NCI-H1105 (cell line): ENCODE results near the gene CSTF1.
"Not testable (repeated sequence)": the region's sequence is repeated elsewhere in the genome, so short reads cannot be mapped to it uniquely, and the experiment has no call there.

Source experiments
- DNase-seq: peaks from one replicate; lab custom pipeline; 2025; lab: John Stamatoyannopoulos, UW

CSTF1 gene

DNA sequence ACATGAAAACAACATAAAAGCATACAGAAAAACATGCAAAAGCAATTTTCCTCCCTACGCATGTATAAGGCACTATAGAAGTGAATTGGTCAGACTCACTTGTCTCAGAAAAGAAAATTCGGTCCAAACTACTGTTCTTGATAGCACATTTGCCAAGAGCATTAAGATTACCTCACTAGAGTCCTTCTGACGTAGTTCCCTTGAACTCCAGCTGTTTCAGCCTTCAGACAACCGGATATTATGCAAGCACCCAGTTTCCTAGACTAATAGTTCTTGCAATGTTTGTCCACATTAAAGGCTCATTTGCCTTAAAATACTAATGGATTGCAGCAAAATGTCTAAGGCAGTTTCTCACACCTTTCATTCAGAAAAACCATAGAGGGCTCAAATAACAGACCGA is 17.1 kb downstream of the CSTF1 start:
- no peak for DNase-seq

GRCh38 chr20:56409956-56410355 is 17.5 kb downstream of the CSTF1 start:
- DNase-seq, result no peak

- not testable (repeated sequence) for DNase-seq
Observed at GRCh38 chr20:56411287-56411686, 18.8 kb downstream of the CSTF1 start.

DNA sequence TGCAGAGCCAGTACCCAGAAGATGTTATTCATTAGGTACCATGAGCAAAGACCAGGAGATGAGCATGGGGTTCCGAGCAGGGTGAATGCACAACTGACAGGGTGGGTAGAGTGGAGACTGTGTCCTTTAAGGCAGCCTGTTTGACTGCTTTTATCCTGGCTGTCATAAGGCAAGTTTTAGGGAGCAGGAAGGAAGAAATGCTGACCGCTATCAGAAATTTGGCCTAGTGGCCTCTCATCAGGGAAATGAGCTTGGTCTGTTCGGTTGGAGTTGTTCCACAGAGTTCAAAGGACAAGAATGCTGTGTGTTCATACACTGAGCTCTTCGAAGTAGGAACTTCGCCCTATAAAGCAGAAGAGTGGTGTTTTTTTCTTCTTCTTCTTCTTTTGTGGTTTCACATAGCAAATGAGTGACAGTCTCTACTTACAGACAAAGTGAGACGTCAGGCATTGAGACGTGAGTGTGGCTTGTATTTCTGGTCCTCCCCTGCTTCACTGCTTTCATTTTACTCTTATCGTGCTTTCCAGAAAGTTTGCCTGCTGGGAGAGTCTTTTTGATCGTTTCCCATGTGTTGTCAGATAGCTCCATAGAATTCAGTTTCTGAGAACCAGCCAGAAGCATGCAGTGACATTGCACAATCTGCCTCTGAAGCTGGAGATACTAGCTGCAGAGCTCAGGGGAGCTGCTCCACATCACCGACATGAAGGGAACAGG is 19.5 kb downstream of the CSTF1 start, which contains the start of gene CASS4:
CASS4 (plus strand) TSS at position 502 of the 714 bp plus-strand sequence; CDS start at position 701, 199 bp downstream.
- DNase-seq, result no peak

GRCh38 chr20:56412473-56412790 is 20.0 kb downstream of the CSTF1 start:
- DNase-seq, result no peak

- DNase-seq, result no peak
Observed at GRCh38 chr20:56412949-56413348, 20.5 kb downstream of the CSTF1 start.

DNA sequence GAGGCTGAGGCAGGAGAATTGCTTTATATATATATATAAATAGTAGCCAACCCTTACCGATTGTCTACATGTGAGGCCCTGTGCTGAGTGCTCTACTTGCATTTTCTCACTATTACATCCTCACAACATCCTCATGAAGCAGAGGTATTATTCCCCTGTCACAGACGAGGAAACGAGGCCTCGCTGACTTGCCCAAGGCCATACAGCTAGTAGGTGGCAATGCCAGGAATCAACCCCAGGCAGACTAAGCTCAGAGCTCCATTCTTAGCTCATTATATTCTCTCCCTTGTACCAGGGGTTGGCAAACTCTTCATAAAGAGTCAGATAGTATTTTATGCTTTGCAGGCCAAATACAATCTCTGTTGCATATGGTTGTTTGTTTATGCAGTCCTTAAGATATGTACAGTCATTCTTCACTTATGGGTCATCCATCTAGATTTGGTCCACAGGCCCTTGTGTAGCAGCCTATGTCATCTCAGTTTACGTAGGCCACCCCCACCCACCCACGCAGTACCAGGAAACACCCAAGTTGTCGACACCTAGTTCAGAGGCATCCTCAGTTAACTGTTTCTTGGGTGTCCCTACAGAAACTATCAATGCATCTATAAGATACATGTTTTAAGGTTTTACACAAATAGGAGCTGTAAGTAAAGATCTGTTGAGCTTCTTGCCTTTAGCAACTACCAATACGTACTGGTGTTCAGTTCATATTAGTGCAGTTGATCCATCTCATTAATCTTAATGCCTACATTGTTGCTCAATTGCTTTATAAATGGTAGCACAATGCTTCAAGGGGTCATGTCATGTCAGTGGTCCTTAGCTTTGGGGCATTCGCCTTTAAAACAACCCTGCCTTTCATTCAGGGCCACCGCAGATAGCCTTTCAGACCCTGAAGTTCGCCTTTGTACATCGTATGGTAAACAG is 22.7 kb downstream of the CSTF1 start:
- no peak for DNase-seq

DNA sequence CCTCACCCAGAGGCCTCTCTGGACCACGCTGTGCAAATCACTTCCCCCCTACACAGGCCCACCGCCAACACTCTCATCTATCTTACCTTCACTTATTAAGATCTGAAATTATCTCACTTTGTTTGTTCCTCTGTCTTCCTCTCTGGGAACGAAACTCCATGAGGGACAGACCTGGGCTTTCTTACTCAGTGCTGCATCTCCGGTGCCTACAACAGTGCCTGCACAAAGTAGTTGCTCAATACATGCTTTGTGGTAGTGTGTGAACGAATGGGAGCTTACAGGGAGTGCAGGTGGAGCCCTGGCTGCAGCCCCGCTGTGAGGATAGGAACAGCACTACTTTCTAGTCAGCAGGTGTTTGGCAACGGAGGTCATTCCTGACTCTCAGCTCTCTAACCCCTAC is 25.0 kb downstream of the CSTF1 start:
- DNase-seq, result no peak

DNA sequence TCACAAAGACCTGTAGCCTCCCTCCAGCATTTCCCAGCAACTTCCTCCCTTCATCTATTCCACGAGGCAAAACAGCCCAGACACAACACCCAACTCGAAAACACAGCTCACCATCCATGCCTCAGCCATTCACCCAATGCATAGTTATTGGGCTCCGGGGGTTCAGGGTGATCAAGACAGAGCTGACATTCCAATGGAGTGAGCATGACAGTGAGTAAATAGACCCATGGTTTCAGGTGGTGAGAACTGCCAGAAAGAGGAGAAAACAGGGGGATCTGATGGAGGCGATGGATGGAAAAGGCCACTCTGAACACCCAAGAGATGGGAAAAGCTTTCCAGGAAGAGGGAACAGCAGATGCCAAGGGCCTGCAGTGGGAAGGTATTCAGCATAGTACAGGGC is 25.5 kb downstream of the CSTF1 start:
- no peak for DNase-seq

- no peak for DNase-seq
Observed at GRCh38 chr20:56418385-56418861, 26.0 kb downstream of the CSTF1 start.

- no peak for DNase-seq
Observed at GRCh38 chr20:56420028-56420427, 27.6 kb downstream of the CSTF1 start.

GRCh38 chr20:56420940-56421688 is 28.7 kb downstream of the CSTF1 start:
- DNase-seq, result no peak

DNA sequence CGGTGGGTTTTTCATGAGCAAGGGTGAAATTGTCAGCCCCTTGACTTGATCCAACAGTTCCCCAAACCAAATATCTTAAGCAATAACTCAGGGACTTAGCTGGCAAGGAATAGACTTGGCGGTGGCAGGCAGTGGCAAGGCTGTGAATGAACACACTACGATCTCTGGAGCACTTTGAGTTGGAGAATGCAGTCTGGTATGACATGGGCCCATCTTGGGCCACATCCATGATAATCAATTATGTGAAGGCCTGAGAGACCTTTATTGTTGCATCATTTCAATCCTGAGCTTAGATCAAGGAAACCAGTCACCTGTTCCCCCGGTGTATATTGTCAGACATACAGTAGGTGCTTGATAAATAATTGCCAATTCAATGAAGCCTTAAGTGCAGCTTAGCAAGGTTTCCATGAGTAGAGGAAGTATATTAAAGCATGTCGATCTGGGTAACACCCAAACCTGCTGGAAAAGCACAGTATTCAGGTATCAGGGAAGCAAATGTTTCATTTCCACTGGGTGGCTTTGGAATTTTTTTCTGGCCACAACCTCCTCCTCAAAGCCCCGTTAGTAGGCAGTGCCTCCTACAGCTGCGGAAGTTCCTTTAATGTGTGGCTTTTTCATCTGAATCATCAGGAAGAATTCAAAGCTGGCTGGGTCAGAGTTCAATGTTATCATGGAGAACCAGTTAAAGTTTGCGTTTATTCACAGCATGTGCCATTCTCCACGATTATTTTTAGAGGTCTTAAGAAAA is 29.8 kb downstream of the CSTF1 start:
- no peak for DNase-seq

DNA sequence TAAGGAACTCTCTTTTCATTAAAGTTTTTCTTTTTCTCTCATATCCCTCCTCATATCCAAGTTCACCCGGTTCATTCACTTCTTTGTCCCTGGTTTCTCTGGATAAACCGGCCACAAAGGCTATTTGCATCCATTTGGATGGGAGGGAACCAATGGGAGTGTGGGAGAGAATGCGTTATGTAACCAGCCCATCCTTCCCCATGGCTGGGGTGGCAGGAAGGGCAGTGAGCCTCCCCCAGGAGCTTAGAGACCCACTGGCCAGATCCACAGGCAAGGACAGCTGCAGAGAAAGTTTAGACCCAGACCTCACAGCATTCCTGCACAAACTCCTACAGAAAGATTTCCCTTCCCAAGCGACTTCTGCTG is 30.4 kb downstream of the CSTF1 start:
- no peak for DNase-seq

GRCh38 chr20:56423211-56423610 is 30.8 kb downstream of the CSTF1 start:
- no peak for DNase-seq

- no peak for DNase-seq
Observed at GRCh38 chr20:56423886-56424285, 31.4 kb downstream of the CSTF1 start.

DNA sequence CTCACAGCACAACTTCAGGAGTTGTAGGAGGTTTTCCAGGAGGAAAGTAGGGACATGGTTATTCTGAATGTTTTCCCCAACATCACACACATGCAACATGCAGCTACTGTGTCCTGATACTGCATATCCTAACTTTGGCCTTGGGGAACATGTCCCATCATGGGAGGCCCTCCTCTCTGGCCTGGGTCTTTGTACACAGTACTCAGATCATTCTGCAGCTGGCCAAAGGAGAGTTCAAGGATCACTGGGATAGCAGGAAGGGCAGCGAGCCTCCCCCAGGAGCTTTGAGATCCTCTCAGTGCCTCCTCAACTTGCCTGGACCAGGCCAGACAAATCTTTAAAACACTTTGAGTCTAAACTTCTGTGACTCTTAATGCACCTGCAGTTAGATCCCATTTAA is 32.5 kb downstream of the CSTF1 start:
- DNase-seq, result no peak

DNA sequence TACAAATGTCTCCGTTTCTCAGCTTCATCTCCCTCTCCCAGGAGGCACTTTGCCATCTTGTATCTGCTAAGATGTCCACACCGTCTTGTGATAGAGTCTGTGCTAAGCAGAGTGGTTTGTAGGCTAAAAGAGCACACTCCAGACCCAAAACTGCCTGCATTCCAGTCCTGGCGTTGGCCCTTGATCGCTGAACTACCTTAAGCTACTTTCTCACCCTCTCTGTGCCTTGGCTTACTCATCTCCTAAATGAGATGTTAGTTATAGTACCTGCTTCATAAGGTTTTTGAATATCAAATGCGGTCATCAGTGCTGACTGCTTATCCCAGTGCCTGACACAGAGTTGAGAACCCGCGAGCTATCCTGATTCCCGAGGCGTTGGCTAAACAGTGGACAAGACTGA is 33.6 kb downstream of the CSTF1 start:
- no peak for DNase-seq

DNA sequence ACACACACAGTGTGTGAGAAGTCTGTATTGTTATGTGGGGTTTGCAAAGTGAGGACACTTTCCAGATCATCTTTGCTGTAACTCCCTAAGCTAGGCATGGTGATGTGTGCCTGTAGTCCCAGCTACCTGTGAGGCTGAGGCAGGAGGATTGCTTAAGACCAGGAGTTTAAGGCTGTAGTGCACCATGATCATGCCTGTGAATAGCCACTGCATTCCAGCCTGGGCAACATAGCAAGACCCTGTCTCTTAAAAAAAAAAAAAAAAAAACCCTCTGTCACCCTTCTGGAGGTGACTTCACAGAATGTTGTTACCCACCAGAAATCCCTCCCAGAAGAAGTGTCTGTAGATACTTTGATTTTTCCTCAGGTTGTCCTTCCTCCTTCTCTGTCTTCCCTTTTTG is 34.5 kb downstream of the CSTF1 start:
- DNase-seq, result no peak

- no peak for DNase-seq
Observed at GRCh38 chr20:56427797-56428196, 35.4 kb downstream of the CSTF1 start.

GRCh38 chr20:56428410-56428809 is 36.0 kb downstream of the CSTF1 start:
- DNase-seq, result no peak

DNA sequence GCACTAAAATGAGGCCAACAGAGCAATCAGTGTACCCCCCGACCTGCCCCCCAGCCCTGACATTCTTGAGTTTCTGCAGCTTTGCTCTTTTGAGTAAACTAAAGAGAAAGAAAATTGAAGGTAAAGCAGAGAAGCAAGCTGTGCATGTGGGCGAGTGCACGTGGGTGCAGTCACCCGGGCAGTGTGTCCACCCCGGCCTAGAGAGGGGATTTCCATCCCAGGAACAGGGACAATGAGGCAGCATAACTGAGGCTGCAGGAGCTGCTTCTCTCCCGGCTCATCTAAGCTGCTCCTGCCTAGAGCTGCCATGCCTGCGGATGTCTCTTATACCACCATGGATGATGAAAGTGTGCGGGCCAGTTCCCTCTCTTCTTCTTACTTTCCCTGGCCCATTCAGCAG is 36.4 kb downstream of the CSTF1 start:
- DNase-seq, result no peak
